Measurements from ENCODE around the gene FKRP. TPM values are rescaled to one million over a fixed set of nuclear protein-coding genes. Genes with fewer than 3 reads are reported as not detected.

The FKRP gene
- total RNA-seq, 4 donors from 2014 or later, result 5.6 to 12.6 (median 9.3) TPM

DNA sequence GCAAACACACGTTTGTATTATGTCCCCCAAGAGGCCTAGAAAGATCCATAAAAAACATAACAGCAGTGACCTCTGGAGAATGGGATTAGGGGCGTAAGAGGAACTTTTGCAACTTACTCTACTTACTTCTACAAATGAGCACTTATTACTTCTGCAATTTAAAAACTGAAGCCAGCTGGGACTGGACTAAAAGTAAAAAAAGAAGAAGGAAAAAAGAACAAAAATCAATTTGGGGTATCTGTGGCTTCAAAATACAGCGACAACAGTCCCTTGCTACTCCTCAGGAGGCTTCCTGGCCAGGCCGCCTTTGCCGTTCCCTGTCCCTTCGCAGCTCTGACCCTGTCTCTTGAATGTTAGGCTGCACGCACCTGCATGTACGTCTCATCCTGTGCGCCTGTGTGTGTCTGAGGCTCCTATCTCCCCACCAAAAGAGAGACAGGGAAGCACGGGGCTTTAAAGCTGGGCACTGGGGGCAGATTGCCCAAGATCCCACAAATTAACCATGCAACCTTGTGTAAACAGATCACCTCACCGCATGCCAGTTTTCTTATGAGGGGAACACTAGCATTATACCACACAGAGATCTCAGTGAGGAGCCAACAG, 12.1 kb upstream of the FKRP start:
- intact Hi-C loops (cut with DNase I), result no loop called here
- DNase-seq, result no peak
- no peak overlapping the region for H3K4me3 ChIP-seq
- TF ChIP-seq CTCF (IDR thresholded peaks at IDR 0.05), result no peak
- TF ChIP-seq POLR2A (IDR thresholded peaks at IDR 0.05), result no peak
- peaks cover 32 to 77% (median 33%) of the 10 kb centered on the region in 3 donors for H3K4me1 ChIP-seq
- 73 to 84% methylated on average over 11 of the region's 11 CpGs for WGBS, 2 donors
- no peaks in the 10 kb centered on the region for H3K27me3 ChIP-seq
- peak overlapping the region in 2 of 4 donors; percentile 50 to 69 for H3K27ac ChIP-seq
- H3K36me3 ChIP-seq, result peaks cover 35 to 100% (median 51%) of the 10 kb centered on the region in 3 donors
- no peaks in the 10 kb centered on the region for H3K9me3 ChIP-seq

DNA sequence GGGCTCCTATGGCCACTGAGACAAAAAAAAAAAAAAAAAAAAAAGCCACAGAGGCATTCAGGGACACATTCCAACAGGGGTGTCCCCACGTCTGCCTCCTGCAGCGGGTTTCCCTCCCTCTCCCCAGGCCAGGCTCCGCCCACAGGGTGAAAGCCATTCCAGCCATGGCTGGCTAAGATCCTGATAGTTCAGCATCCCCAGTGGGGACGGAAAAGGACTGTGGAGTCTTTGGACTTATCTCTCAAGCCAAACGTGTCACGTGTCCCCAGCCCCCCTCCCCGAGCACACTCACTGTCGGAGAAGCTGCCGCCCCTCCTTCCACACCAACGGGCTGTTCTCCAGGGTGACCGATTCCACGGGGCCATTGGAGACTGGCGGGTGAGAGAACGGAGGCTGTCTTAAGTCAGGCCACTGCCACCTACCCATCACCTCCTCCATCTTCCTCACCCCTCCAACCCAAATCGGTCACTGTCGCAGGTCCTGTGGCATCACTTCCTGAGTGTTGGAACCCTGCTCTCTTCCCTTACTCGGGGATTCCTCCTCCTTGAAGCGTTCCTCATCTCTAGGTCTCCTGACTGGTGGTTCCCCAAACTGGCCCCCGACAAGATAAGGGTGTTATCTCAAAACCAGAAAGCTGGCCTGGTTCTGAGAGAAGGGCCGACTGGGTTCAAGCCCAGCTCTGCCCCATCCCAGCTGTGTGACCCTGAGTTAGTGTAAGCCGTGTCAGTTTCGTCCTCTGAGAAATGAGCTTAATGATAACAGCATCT, 9.1 kb upstream of the FKRP start:
- no peak for DNase-seq
- Histone ChIP-seq H3K4me3 (no peak overlapping the region), H3K27ac (peak overlapping the region in 3 of 4 donors; percentile 35 to 75 (median 65)), H3K27me3 (no peaks in the 10 kb centered on the region), H3K36me3 (peaks cover 25 to 97% (median 34%) of the 10 kb centered on the region in 3 donors), H3K9me3 (no peaks in the 10 kb centered on the region), H3K4me1 (peaks cover 20 to 77% (median 36%) of the 10 kb centered on the region in 3 donors)
- intact Hi-C loops (cut with DNase I), result no loop called here
- no peak for TF ChIP-seq POLR2A (IDR thresholded peaks at IDR 0.05)
- TF ChIP-seq CTCF (IDR thresholded peaks at IDR 0.05), result no peak
- 54 to 57% methylated on average over 15 to 17 of the region's 22 CpGs for WGBS, 2 donors

- TF ChIP-seq POLR2A (IDR thresholded peaks at IDR 0.05) (no peak), CTCF (IDR thresholded peaks at IDR 0.05) (no peak)
- WGBS, 2 donors, result 84 to 100% methylated on average over 3 to 6 of the region's 7 CpGs
- no peak for DNase-seq
- Histone ChIP-seq H3K27ac (peak overlapping the region in 3 of 4 donors; percentile 35 to 75 (median 65)), H3K9me3 (no peaks in the 10 kb centered on the region), H3K36me3 (peaks cover 25 to 97% (median 32%) of the 10 kb centered on the region in 3 donors), H3K27me3 (no peaks in the 10 kb centered on the region), H3K4me1 (peaks cover 15 to 77% (median 35%) of the 10 kb centered on the region in 3 donors), H3K4me3 (no peak overlapping the region)
- intact Hi-C loops (cut with DNase I), result no loop called here
Measured at GRCh38 chr19:46737298-46737654, 8.6 kb upstream of the FKRP start.

GRCh38 chr19:46737761-46738171, 8.1 kb upstream of the FKRP start:
- 72 to 89% methylated on average over 9 of the region's 19 CpGs for WGBS, 2 donors
- intact Hi-C loops (cut with DNase I), result no loop called here
- H3K4me1 ChIP-seq, result peaks cover 10 to 77% (median 35%) of the 10 kb centered on the region in 3 donors
- DNase-seq, result no peak
- H3K9me3 ChIP-seq, result no peaks in the 10 kb centered on the region
- no peaks in the 10 kb centered on the region for H3K27me3 ChIP-seq
- H3K27ac ChIP-seq, result peak overlapping the region in 3 of 4 donors; percentile 35 to 75 (median 65)
- no peak overlapping the region for H3K4me3 ChIP-seq
- peaks cover 23 to 93% (median 27%) of the 10 kb centered on the region in 3 donors for H3K36me3 ChIP-seq
- TF ChIP-seq POLR2A (IDR thresholded peaks at IDR 0.05) (no peak), CTCF (IDR thresholded peaks at IDR 0.05) (no peak)

- no peaks in the 10 kb centered on the region for H3K9me3 ChIP-seq
- peaks cover 15 to 78% (median 20%) of the 10 kb centered on the region in 3 donors for H3K36me3 ChIP-seq
- H3K4me3 ChIP-seq, result no peak overlapping the region
- H3K27me3 ChIP-seq, result no peaks in the 10 kb centered on the region
- peaks cover 17 to 78% (median 46%) of the 10 kb centered on the region in 3 donors for H3K4me1 ChIP-seq
- 58 to 72% methylated on average over 2 to 7 of the region's 14 CpGs for WGBS, 2 donors
- DNase-seq, result no peak
- intact Hi-C loops (cut with DNase I), result no loop called here
- peak overlapping the region in 3 of 4 donors; percentile 6 to 75 (median 39) for H3K27ac ChIP-seq
- TF ChIP-seq POLR2A (IDR thresholded peaks at IDR 0.05), result no peak
- no peak for TF ChIP-seq CTCF (IDR thresholded peaks at IDR 0.05)
Measured at GRCh38 chr19:46739290-46739771, 6.5 kb upstream of the FKRP start.
